Mucosa of descending colon (tissue), 3 donors: ENCODE results near the gene LRRC39. TPM values are rescaled to one million over a fixed set of nuclear protein-coding genes. Genes with fewer than 3 reads are reported as not detected.

Experiments used
- ATAC-seq: fragments of 200-7000 bp; cut with Tn5 transposase; one replicate; pipeline ENCODE4 v1.9.1; 2020; ENCODE audit warnings: mild to moderate bottlenecking, moderate library complexity
- DNase-seq, 3 donors: peaks; one replicate each; pipeline ENCODE4 v3.0.0-alpha.2; 2020
- H3K36me3 ChIP-seq: fragments of 200-600 bp; one replicate; pipeline ENCODE4 v1.8.0; 2021; ENCODE audit warnings: low read depth, mild to moderate bottlenecking
- H3K4me1 ChIP-seq: fragments of 200-600 bp; one replicate; pipeline ENCODE4 v1.8.0; 2021; ENCODE audit warnings: low read depth, mild to moderate bottlenecking
- H3K4me3 ChIP-seq: fragments of 200-600 bp; one replicate; pipeline ENCODE4 v1.8.0; 2021; ENCODE audit warnings: mild to moderate bottlenecking
- H3K9me3 ChIP-seq: fragments of 200-600 bp; one replicate; pipeline ENCODE4 v1.8.0; 2021; ENCODE audit warnings: mild to moderate bottlenecking
- CTCF ChIP-seq: fragments of 200-600 bp; IDR thresholded peaks from one replicate; pipeline ENCODE4 v1.8.0; 2022; ENCODE audit warnings: antibody characterized with exemption, mild to moderate bottlenecking
- intact Hi-C, 2 donors: fragments of 100-400 bp; cut with DNase I in 1 of 2; cut with micrococcal nuclease in 1 of 2; formaldehyde crosslinking; loops; one replicate each; pipeline versions ENCODE4 v1.11.0 to v1.11.1; 2022; cut with DNase I, micrococcal nuclease
- long read RNA-seq, 2 donors: library from polyadenylated mRNA; unstranded; transcript quantifications; one replicate each; pipeline ENCODE4 v2.0.0, GENCODE V29; 2019 to 2021
- total RNA-seq, 3 donors: library from RNA; stranded (reverse); fragmentation: NEBNext Ultra II Directional in 2 of 3; extraction: Animal tissue kit (Norgen Biotek cat#: 25700) in 2 of 3; gene quantifications; one replicate each; pipeline versions ENCODE4 v1.2.1 to v1.2.4, GENCODE V29; 2021 to 2023
- donor health status: DM: no; HTN: no; CAD: no; lungs with moderate emphysema.
- donor health status: DM: no; HTN: no; CAD: no.
- donor health status: DM: no; HTN: yes; CAD: no.

Gene LRRC39
- total RNA-seq = under 1 TPM; 0.34 to 0.82 (median 0.49) TPM
- long read RNA-seq, donor 1 = 0 reads
- long read RNA-seq, donor 2 = 0 reads

- H3K4me3 ChIP-seq = no peak within 1 kb of the TSS
- no peak for DNase-seq
- intact Hi-C loops = no loop called here
- ATAC-seq = no peak
- no peaks in the 10 kb centered on the region for H3K4me1 ChIP-seq
- H3K9me3 ChIP-seq = no peaks in the 10 kb centered on the region
- no peaks in the 10 kb centered on the region for H3K36me3 ChIP-seq
- TF ChIP-seq CTCF = no peak
Observed at GRCh38 chr1:100178091-100178490, at the start of gene LRRC39. LRRC39 (minus strand) TSS chr1:100178256; CDS start chr1:100168516, 9,740 bp downstream.

GRCh38 chr1:100222428-100222827, 44.4 kb upstream of the LRRC39 start:
- intact Hi-C loops = no loop called here
- Histone ChIP-seq H3K4me1 (no peaks in the 10 kb centered on the region), H3K9me3 (no peaks in the 10 kb centered on the region), H3K4me3 (no peak overlapping the region), H3K36me3 (no peaks in the 10 kb centered on the region)
- no peak for TF ChIP-seq CTCF
- ATAC-seq (no peak), DNase-seq (no peak)

GRCh38 chr1:100219883-100220282, 41.8 kb upstream of the LRRC39 start:
- no peaks in the 10 kb centered on the region for H3K4me1 ChIP-seq
- H3K36me3 ChIP-seq = no peaks in the 10 kb centered on the region
- ATAC-seq = no peak
- intact Hi-C loops = no loop called here
- no peak overlapping the region for H3K4me3 ChIP-seq
- TF ChIP-seq CTCF = no peak
- no peak for DNase-seq
- no peaks in the 10 kb centered on the region for H3K9me3 ChIP-seq

GRCh38 chr1:100219457-100219856, 41.4 kb upstream of the LRRC39 start:
- H3K4me1 ChIP-seq = no peaks in the 10 kb centered on the region

GRCh38 chr1:100217834-100218233, 39.8 kb upstream of the LRRC39 start:
- Histone ChIP-seq H3K36me3 (no peaks in the 10 kb centered on the region), H3K9me3 (no peaks in the 10 kb centered on the region), H3K4me1 (no peaks in the 10 kb centered on the region), H3K4me3 (no peak overlapping the region)
- intact Hi-C loops = no loop called here
- ATAC-seq (no peak), DNase-seq (no peak)
- no peak for TF ChIP-seq CTCF

More at GRCh38 chr1:100219457-100219856, 41.4 kb upstream of the LRRC39 start:
- no peaks in the 10 kb centered on the region for H3K9me3 ChIP-seq
- intact Hi-C loops = no loop called here
- no peak for DNase-seq
- no peak for TF ChIP-seq CTCF
- H3K36me3 ChIP-seq = no peaks in the 10 kb centered on the region
- no peak overlapping the region for H3K4me3 ChIP-seq
- no peak for ATAC-seq

- no peak for ATAC-seq
- no peak for DNase-seq
- no peak for TF ChIP-seq CTCF
- Histone ChIP-seq H3K9me3 (no peaks in the 10 kb centered on the region), H3K4me3 (no peak overlapping the region), H3K4me1 (no peaks in the 10 kb centered on the region), H3K36me3 (no peaks in the 10 kb centered on the region)
- intact Hi-C loops = no loop called here
Observed at GRCh38 chr1:100215101-100215500, 37.0 kb upstream of the LRRC39 start.
